Measurements from ENCODE around the gene CNNM1.

CNNM1 gene
- 0.15 to 0.93 (median 0.37) reads per million in 4 donors for total RNA-seq

- peak in 1 of 5 donors; percentile 22 for DNase-seq
Observed at GRCh38 chr10:99329304-99329553, at the start of gene CNNM1. Gene CNNM1 (plus strand): TSS chr10:99329356. CDS start chr10:99329388, 32 bp downstream.

- no peak for DNase-seq
Observed at GRCh38 chr10:99279626-99280111, 49.5 kb upstream of the CNNM1 start.

- DNase-seq = no peak
Observed at GRCh38 chr10:99280472-99280871, 48.7 kb upstream of the CNNM1 start.

GRCh38 chr10:99285881-99286280, 43.3 kb upstream of the CNNM1 start:
- DNase-seq = no peak

GRCh38 chr10:99290306-99290705, 38.9 kb upstream of the CNNM1 start:
- no peak for DNase-seq

GRCh38 chr10:99292159-99292558, 37.0 kb upstream of the CNNM1 start:
- no peak for DNase-seq

DNA sequence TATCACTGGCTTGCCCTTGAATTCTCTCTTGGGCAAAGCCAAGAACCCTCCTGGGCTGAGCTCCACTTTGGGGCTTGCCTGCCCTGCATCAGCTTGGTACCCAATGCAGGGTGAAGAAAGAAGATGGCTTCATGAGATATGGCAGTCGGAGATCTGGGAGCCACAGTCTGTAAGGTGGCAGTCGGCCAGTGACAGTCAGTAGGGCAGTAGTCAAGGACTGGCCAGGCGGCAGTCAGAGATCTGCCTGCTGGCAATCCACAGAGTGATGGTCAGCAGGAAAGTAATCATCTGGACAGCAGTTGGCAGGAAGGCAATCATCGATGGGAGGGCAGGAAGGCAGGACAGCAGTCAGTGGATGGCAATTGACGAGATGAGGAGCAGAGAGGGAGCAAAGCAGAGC, 32.6 kb upstream of the CNNM1 start:
- DNase-seq = no peak

- no peak for DNase-seq
Observed at GRCh38 chr10:99297033-99297432, 32.1 kb upstream of the CNNM1 start.

DNA sequence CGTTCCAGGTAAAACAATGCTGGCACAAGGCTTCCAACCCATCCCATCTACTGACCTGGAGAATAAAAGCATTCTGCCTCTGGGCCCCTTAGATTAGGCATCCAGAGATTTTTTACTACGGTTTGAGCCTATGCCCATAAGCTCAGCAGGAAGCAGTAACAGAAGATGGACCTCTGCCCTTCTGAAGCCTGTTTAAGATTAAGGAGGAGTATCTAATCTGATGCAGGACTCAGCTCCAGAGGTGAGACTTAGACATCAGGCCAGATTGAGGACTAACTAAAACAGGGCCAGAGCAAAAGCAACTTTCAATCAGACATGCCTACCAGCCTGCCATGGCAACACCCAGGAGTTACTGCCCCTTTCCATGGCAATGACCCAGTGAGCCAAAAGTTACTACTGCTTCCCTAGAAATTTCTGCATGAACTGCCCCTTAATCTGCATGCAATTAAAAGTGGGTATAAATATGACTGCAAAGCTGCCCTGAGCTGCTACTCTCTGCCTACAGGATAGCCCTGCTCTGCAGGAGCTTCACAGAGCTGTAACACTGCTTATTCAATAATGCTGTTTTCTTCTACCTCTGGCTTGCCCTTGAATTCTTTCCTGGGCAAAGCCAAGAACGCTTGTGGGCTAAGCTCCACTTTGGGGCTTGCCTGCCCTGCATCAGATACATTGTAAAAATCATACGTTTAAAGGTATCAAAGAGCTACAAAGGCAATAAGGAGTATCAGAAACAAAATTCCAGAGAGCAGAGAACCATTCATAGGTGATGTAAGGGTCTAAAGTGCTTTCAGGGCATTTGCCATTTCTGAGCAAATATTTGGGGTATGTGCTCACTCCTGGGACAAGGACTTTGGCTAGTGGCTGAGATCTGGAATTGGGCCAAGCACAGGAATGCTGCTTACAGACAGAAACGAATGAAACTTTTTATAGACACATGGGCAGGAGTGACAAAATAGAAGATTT, 25.0 kb upstream of the CNNM1 start:
- DNase-seq = no peak

DNA sequence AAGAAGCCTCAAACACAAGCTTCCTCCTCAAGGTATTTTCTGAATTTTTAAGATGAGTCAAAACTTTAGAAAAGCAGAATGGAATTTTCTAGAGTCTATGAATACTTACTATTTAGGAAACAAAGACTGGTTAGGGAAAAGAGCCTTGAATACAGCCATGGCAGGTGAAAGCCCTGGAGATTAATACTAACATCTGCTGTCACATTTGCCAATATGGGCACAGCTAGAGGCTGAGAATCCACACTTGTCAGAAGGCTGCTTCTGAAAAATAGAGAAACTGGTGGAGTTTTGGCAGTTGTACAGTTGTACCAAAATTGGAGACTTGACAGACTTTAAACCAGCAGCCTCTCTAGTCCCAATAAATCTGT, 24.3 kb upstream of the CNNM1 start:
- no peak for DNase-seq

DNA sequence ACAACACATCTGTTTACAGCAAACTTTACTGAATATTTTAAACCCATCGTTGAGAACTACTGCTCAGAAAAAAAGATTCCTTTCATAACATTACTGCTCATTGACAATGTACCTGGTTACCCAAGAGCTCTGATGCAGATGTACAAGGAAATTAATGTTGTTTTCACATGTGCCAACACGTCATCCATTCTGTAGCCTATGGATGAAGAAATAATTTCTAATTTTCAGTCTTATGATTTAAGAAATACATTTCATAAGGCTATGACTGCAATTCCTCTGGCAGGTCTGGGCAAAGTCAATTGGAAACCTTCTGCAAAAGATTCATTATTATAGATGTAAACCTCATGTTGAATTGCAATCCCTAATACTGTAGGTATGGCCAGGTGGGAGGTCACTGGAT, 16.7 kb upstream of the CNNM1 start:
- no peak for DNase-seq

- DNase-seq = no peak
Observed at GRCh38 chr10:99315853-99316252, 13.3 kb upstream of the CNNM1 start.

GRCh38 chr10:99316374-99316773, 12.8 kb upstream of the CNNM1 start:
- DNase-seq = no peak

GRCh38 chr10:99318048-99318447, 11.1 kb upstream of the CNNM1 start:
- DNase-seq = no peak

DNA sequence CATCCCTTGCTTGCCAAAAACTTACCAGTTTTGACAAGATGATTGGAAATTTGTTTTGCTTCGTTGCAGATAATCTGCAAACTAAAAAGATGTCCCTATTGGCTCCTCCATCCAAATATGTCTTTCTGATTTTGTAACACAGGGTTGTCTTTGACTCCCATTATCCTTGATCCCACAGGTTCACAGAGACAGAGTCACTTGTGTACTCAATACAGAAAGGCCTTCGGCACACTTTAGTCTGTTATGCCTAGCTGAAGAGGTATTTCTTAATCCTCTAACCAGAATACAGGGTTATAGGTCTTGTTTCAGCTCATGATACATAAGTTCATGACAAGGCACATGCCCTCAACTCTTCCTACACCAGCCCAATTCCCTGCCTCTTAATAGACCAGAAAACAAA, 10.7 kb upstream of the CNNM1 start:
- DNase-seq = no peak

DNA sequence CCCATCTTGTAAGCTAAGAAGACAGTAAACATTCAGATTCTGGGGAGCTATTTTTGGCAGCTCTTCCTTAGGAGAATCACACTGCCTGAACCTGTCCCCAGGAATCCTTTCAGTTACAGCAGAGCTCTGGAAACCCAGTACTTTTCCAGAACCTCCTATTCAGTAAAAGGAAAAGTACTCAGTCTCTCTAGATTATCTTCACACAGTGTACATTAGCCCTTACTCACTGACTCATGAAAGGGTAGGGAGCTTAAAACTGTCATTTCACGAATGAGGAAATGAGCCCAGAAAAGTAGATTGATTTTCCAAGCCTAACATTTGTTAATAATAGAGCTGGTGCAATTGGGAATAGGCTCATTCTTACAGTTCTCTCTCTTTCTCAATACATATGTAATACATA, 3.9 kb upstream of the CNNM1 start:
- no peak for DNase-seq

- no peak for DNase-seq
Observed at GRCh38 chr10:99326871-99327270, 2.3 kb upstream of the CNNM1 start.

- DNase-seq = no peak
Observed at GRCh38 chr10:99328579-99329303, 415 bp upstream of the CNNM1 start.

- DNase-seq = peak in 1 of 5 donors; percentile 3
Observed at GRCh38 chr10:99329554-99330346, 594 bp downstream of the CNNM1 start.

- DNase-seq = no peak
Observed at GRCh38 chr10:99330347-99330924, 1.3 kb downstream of the CNNM1 start.

DNA sequence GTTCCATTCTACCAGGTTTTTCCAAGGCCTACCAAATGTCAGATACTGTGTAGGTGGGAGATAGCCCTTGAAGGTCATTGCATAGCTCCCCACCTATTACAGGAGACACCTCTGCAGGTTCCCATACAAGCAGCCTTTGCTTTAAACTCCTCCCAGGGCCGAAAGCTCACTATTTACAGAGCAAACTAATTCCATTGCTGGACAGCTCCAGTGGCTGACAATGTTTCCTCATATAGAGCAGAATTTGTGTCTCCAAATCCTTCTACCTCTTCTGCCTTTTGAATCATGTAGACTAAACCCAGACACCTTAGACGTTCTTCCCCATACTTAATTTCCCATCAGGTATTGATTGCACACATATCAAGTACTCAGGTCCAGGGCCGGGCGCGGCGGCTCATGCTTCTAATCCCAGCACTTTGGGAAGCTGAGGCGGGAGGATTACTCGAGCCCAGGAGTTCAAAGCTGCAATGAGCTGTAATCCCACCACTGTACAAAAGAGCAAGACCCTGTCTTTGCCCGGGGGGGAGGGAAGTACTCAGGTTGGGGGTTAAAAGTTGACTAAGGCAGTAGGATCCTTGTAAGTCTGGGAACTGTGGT, 2.1 kb downstream of the CNNM1 start:
- DNase-seq = no peak

GRCh38 chr10:99337311-99337811, 8.2 kb downstream of the CNNM1 start:
- no peak for DNase-seq

Data from T-helper 1 cell (primary cell).